Parathyroid adenoma (tissue), 2 donors: ENCODE results near the gene SLC39A5.
"Not testable (repeated sequence)": the region's sequence is repeated elsewhere in the genome, so short reads cannot be mapped to it uniquely, and the experiment has no call there.

Source experiments
- H2AFZ ChIP-seq: fragments of 300-600 bp; sonication (generic); one replicate; pipeline ENCODE4 v1.7.0; 2017; ENCODE audit warnings: antibody characterized with exemption, mild to moderate bottlenecking
- H3K27ac ChIP-seq: fragments of 300-600 bp; sonication (generic); one replicate; pipeline ENCODE4 v1.7.0; 2017
- H3K27me3 ChIP-seq: fragments of 300-600 bp; sonication (generic); one replicate; pipeline ENCODE4 v1.7.0; 2017; ENCODE audit warnings: low read length; ENCODE audit not compliant: control insufficient read depth, insufficient read depth
- H3K36me3 ChIP-seq: fragments of 300-600 bp; sonication (generic); one replicate; pipeline ENCODE4 v1.7.0; 2017; ENCODE audit warnings: low read length; ENCODE audit not compliant: control insufficient read depth, insufficient read depth
- H3K4me1 ChIP-seq: fragments of 300-600 bp; sonication (generic); one replicate; pipeline ENCODE4 v1.7.0; 2017; ENCODE audit warnings: control low read depth
- H3K4me2 ChIP-seq: fragments of 300-600 bp; sonication (generic); one replicate; pipeline ENCODE4 v1.7.0; 2017; ENCODE audit warnings: low read length
- H3K4me3 ChIP-seq: fragments of 300-600 bp; sonication (generic); one replicate; pipeline ENCODE4 v1.7.0; 2017; ENCODE audit warnings: low read depth, low read length
- H3K79me2 ChIP-seq: fragments of 300-600 bp; sonication (generic); one replicate; pipeline ENCODE4 v1.7.0; 2017; ENCODE audit warnings: control low read depth
- H3K9ac ChIP-seq: fragments of 300-600 bp; sonication (generic); one replicate; pipeline ENCODE4 v1.7.0; 2017; ENCODE audit warnings: mild to moderate bottlenecking
- H3K9me3 ChIP-seq: fragments of 300-600 bp; sonication (generic); one replicate; pipeline ENCODE4 v1.7.0; 2017; ENCODE audit warnings: low read length; ENCODE audit not compliant: control insufficient read depth
- CTCF ChIP-seq: fragments of 300-600 bp; sonication (generic); IDR thresholded peaks from one replicate; pipeline ENCODE4 v1.7.0; 2017; ENCODE audit warnings: antibody characterized with exemption, mild to moderate bottlenecking
- donor health status: primary hyperparathyroidism.

The SLC39A5 gene

GRCh38 chr12:56193025-56193578 is 36.7 kb upstream of the SLC39A5 start:
- Histone ChIP-seq H3K27ac (no peak overlapping the region), H3K4me2 (no peak overlapping the region), H3K27me3 (no peaks in the 10 kb centered on the region), H3K36me3 (no peaks in the 10 kb centered on the region), H3K4me3 (no peak overlapping the region), H2AFZ (peak overlapping the region; percentile 77), H3K79me2 (peaks cover 10% of the 10 kb centered on the region), H3K9ac (no peak overlapping the region), H3K4me1 (peaks cover 6% of the 10 kb centered on the region), H3K9me3 (no peaks in the 10 kb centered on the region)
- TF ChIP-seq CTCF = peak; percentile 95

GRCh38 chr12:56196818-56197550 is 32.9 kb upstream of the SLC39A5 start:
- H3K4me2 ChIP-seq, H3K27me3 ChIP-seq, H3K4me1 ChIP-seq, H3K9me3 ChIP-seq, H2AFZ ChIP-seq, H3K79me2 ChIP-seq, H3K36me3 ChIP-seq, H3K9ac ChIP-seq, H3K4me3 ChIP-seq, H3K27ac ChIP-seq: not testable (repeated sequence)

- no peaks in the 10 kb centered on the region for H3K27me3 ChIP-seq
- no peaks in the 10 kb centered on the region for H3K36me3 ChIP-seq
- H3K79me2 ChIP-seq = no peaks in the 10 kb centered on the region
- no peak overlapping the region for H3K4me3 ChIP-seq
- no peak overlapping the region for H3K4me2 ChIP-seq
- no peak overlapping the region for H3K9ac ChIP-seq
- no peaks in the 10 kb centered on the region for H3K9me3 ChIP-seq
- H3K27ac ChIP-seq = no peak overlapping the region
- TF ChIP-seq CTCF = no peak
- no peaks in the 10 kb centered on the region for H3K4me1 ChIP-seq
- H2AFZ ChIP-seq = no peak overlapping the region
Observed at GRCh38 chr12:56197921-56198635, 31.8 kb upstream of the SLC39A5 start.

- Histone ChIP-seq H3K4me2 (no peak overlapping the region), H2AFZ (no peak overlapping the region), H3K4me1 (no peaks in the 10 kb centered on the region), H3K9ac (no peak overlapping the region), H3K4me3 (no peak overlapping the region), H3K9me3 (no peaks in the 10 kb centered on the region), H3K27me3 (no peaks in the 10 kb centered on the region), H3K36me3 (no peaks in the 10 kb centered on the region), H3K27ac (no peak overlapping the region), H3K79me2 (no peaks in the 10 kb centered on the region)
- no peak for TF ChIP-seq CTCF
Observed at GRCh38 chr12:56198836-56199235, 31.0 kb upstream of the SLC39A5 start.

GRCh38 chr12:56202366-56202765 is 27.5 kb upstream of the SLC39A5 start:
- Histone ChIP-seq H3K4me3 (no peak overlapping the region), H3K9ac (no peak overlapping the region), H3K27ac (no peak overlapping the region)

More at GRCh38 chr12:56202366-56202765, 27.5 kb upstream of the SLC39A5 start:
- H3K9me3 ChIP-seq = no peaks in the 10 kb centered on the region
- no peak overlapping the region for H3K4me2 ChIP-seq
- no peaks in the 10 kb centered on the region for H3K4me1 ChIP-seq
- no peaks in the 10 kb centered on the region for H3K36me3 ChIP-seq
- no peaks in the 10 kb centered on the region for H3K27me3 ChIP-seq
- no peak overlapping the region for H2AFZ ChIP-seq
- TF ChIP-seq CTCF = no peak
- H3K79me2 ChIP-seq = no peaks in the 10 kb centered on the region
